Type B pancreatic cell (in vitro differentiated cells): ENCODE measurements around the gene LYAR. TPM values are rescaled to one million over a fixed set of nuclear protein-coding genes. Genes with fewer than 3 reads are reported as not detected.

ENCODE experiments used
- DNase-seq: peaks from one replicate; pipeline ENCODE4 v3.0.0; 2021; ENCODE audit warnings: mixed read lengths; ENCODE audit not compliant: unreplicated experiment; ENCODE audit errors: extremely low spot score
- H3K27ac Mint-ChIP-seq: 2 replicates; pipeline ENCODE4 v1.8.0; 2021; ENCODE audit warnings: mild to moderate bottlenecking, mixed read lengths
- H3K27me3 Mint-ChIP-seq: 2 replicates; pipeline ENCODE4 v1.8.0; 2021; ENCODE audit warnings: mixed read lengths
- H3K36me3 Mint-ChIP-seq: 2 replicates; pipeline ENCODE4 v1.8.0; 2021; ENCODE audit warnings: mixed read lengths
- H3K4me1 Mint-ChIP-seq: one replicate; pipeline ENCODE4 v1.8.0; 2021; ENCODE audit warnings: mixed read lengths; ENCODE audit not compliant: unreplicated experiment
- H3K4me3 Mint-ChIP-seq: 2 replicates; pipeline ENCODE4 v1.8.0; 2021; ENCODE audit warnings: mild to moderate bottlenecking, mixed read lengths
- H3K9me3 Mint-ChIP-seq: 2 replicates; pipeline ENCODE4 v1.8.0; 2021; ENCODE audit warnings: mixed read lengths
- total RNA-seq: library from RNA; stranded (reverse); gene quantifications from 2 replicates; pipeline ENCODE4 v1.2.1, GENCODE V29; 2021; ENCODE audit warnings: low replicate concordance
- TF ChIP-seq, protein P1 (sequence below): fragments of 200-600 bp; sonication (generic); conservative IDR thresholded peaks from 2 replicates; pipeline ENCODE4 v1.5.0; 2021; ENCODE audit warnings: antibody characterized with exemption, mild to moderate bottlenecking

Gene LYAR
- total RNA-seq, 1 donor from 2014 or later: 18.6 TPM

DNA sequence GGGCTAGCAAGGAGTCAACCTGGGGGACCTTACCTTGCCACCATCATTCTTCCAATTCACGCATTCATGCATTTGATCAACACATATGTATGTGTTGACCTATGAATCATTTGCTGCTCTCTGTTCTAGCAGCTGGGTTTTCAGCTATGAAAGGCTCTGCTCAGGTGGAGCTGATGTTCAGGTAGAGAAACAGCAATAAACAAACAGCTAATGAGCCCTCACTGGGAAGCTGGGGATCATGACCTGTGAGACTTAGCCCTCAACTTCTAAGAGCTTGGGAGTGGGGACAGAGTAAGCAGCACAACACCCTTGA lies 61.6 kb downstream of the LYAR start:
- TF ChIP-seq, protein P1, sequence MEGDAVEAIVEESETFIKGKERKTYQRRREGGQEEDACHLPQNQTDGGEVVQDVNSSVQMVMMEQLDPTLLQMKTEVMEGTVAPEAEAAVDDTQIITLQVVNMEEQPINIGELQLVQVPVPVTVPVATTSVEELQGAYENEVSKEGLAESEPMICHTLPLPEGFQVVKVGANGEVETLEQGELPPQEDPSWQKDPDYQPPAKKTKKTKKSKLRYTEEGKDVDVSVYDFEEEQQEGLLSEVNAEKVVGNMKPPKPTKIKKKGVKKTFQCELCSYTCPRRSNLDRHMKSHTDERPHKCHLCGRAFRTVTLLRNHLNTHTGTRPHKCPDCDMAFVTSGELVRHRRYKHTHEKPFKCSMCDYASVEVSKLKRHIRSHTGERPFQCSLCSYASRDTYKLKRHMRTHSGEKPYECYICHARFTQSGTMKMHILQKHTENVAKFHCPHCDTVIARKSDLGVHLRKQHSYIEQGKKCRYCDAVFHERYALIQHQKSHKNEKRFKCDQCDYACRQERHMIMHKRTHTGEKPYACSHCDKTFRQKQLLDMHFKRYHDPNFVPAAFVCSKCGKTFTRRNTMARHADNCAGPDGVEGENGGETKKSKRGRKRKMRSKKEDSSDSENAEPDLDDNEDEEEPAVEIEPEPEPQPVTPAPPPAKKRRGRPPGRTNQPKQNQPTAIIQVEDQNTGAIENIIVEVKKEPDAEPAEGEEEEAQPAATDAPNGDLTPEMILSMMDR: no peak
- no peak overlapping the region for H3K4me3 Mint-ChIP-seq

DNA sequence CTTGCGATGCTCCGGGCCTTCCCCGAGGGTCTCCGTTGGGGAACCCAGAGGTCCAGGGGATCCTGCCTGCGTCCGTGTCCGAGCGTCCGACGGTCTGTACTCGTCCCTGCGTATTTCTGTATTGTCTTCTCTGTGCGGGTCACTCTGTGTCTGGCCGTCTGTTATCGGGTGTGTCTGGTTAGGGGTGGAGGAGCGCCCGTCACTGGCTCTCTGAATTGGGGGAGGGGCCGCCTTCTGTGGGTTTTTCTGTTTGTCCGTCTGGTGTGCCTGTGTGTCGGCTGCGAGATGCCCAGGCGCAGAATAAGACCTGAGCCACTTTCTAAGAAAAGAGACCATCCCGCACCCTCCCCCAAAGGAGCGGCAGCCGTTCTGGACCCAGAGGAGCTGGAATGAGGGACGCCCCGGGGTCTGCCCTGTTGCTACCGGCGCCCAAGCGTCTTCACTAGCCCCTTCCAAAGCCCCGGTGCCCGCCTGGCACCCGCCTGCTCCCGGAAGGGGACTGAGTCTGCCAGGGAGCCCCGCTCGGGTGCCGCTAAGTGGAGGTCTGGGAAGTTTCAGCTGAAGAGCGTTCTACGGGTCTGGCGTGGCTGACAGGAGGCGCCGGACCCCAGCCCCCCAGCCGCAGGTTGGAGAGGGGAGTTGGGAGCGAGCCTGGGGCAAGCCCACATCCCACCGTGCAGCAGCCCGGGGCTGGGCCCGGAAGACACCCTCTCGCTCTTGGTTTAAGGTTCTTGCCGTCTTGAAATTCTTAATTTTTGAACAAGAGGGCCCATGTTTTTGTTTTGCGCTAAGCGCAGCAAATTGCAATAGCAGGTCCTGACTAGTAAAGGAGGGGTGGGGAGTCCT lies 62.2 kb downstream of the LYAR start:
- no peaks in the 10 kb centered on the region for H3K36me3 Mint-ChIP-seq
- H3K27me3 Mint-ChIP-seq: peaks cover 80% of the 10 kb centered on the region
- H3K27ac Mint-ChIP-seq: no peak overlapping the region
- DNase-seq: no peak
- no peaks in the 10 kb centered on the region for H3K4me1 Mint-ChIP-seq
- H3K9me3 Mint-ChIP-seq: peaks cover 4% of the 10 kb centered on the region
- TF ChIP-seq, protein P1: no peak
- no peak overlapping the region for H3K4me3 Mint-ChIP-seq

More for the DNA sequence above, 61.6 kb downstream of the LYAR start:
- no peak overlapping the region for H3K27ac Mint-ChIP-seq
- H3K9me3 Mint-ChIP-seq: peaks cover 4% of the 10 kb centered on the region
- no peak for DNase-seq
- no peaks in the 10 kb centered on the region for H3K36me3 Mint-ChIP-seq
- no peaks in the 10 kb centered on the region for H3K4me1 Mint-ChIP-seq
- peaks cover 78% of the 10 kb centered on the region for H3K27me3 Mint-ChIP-seq

DNA sequence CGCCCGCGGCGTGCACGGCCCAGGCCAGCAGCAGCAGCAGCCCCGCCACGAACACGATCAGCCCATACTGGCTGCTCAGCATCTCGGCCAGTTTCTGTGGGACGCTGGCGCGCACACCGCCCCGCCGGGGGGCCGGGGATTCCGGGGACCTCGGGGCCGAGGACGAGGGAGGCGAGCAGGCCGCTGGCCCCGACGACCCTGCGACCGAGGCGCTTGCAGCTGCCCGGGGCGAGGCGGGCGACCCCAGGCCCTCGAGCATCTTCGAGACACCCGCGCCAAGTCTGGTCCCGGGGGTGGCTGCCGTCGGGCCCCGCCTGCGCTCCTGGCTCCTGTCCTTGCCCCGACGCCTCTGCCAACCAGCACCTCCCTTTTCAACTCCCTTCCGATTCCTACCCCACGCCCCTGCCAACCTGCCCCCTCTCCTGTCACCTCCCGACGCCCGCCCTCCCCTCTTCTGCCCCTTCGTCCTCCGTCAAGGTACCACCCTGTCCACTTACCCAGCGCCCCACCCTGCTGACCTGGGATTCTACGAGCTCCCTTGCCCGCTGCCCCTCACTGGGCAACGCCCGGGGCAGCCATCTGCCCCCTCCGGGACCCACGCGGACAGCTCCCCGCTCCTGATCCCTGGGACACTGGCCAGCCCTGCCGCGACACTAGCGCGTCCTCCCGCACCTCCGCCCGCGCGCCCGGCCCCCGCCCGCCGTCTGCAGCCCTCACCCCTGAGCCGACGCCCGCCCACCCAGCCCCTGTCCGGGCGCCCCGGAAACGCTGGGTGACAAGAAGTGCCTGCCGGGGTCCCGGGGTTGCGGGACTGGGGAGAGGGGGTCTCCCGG lies 63.1 kb downstream of the LYAR start, which contains the start of gene OTOP1:
Gene OTOP1 (minus strand): TSS at position 324 of the 833 bp plus-strand sequence. CDS start 65 bp downstream, at position 259.
- H3K27ac Mint-ChIP-seq: no peak within 1 kb of the TSS
- H3K9me3 Mint-ChIP-seq: peaks cover 1% of the 10 kb centered on the region
- peak within 1 kb of the TSS; percentile 47 for H3K4me3 Mint-ChIP-seq
- H3K4me1 Mint-ChIP-seq: no peaks in the 10 kb centered on the region
- no peak for DNase-seq
- TF ChIP-seq, protein P1: no peak
- H3K36me3 Mint-ChIP-seq: no peaks in the 10 kb centered on the region
- H3K27me3 Mint-ChIP-seq: peaks cover 86% of the 10 kb centered on the region

DNA sequence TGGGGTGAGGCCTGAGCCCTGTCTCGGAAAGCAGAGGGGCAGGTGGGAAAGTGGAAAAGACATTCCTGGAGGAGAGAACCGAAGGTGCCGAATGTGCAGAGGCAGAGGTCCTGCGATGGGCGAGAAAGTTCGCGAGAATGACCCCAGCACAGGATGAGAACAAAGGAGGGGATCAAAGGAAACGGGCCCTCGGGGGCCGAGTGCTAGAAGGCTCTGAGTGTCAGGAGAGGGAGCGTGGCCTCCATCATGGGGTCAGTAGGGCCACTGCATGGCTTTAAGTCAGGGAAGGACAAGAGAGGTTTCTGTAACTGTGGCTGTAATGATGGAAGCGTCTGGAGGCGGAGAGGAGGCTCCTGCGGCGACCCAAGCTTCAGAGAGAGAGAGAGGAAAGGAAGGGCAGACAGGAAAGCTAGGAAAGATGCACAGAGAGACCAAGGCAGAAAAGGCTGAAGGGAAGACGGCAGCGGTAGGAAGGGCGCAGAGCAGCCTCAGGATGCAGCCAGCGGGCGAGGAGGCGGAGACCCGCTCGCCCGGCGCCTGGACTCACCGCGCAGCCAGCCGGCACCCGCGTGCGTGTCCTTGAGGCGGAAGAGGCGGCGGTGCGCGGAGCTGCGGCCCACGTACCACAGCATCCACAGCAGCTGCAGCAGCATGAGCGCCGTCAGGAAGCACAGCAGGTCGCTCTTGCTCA lies 63.9 kb downstream of the LYAR start:
- Mint-ChIP-seq H3K36me3 (no peaks in the 10 kb centered on the region), H3K9me3 (no peaks in the 10 kb centered on the region), H3K4me1 (no peaks in the 10 kb centered on the region), H3K27me3 (peaks cover 88% of the 10 kb centered on the region), H3K4me3 (peak overlapping the region; percentile 47), H3K27ac (no peak overlapping the region)
- TF ChIP-seq, protein P1: no peak
- DNase-seq: no peak

Other genes with a start within 250 kb of the LYAR start
- not detected in 2 replicates for gene OTOP1, start 63.2 kb downstream of the LYAR start, total RNA-seq
- 20.1 and 21.8 TPM in 2 replicates for gene TMEM128, start 41.9 kb downstream of the LYAR start, total RNA-seq
- gene ZBTB49, start 97 bp upstream of the LYAR start, total RNA-seq: 7.8 and 9.7 TPM in 2 replicates
- gene NSG1, start 96.9 kb upstream of the LYAR start, total RNA-seq: 71.9 and 216 TPM in 2 replicates